SK-N-SH treated with all-trans-retinoic acid at 6 μM for 48 hours (cell line): ENCODE measurements around the gene TMEM79.

ENCODE experiments used
- ISL1 ChIP-seq: fragments of 250-450 bp; sonication (Bioruptor Pico); IDR thresholded peaks from 2 replicates; pipeline ENCODE4 v2.1.2; 2022; ENCODE audit warnings: mild to moderate bottlenecking, moderate library complexity
- OSR1 ChIP-seq: fragments of 250-450 bp; sonication (Bioruptor Pico); IDR thresholded peaks from 2 replicates; pipeline ENCODE4 v1.8.0; 2022; ENCODE audit warnings: moderate library complexity, mild to moderate bottlenecking, inconsistent platforms
- PATZ1 ChIP-seq: fragments of 250-450 bp; sonication (Bioruptor Pico); IDR thresholded peaks from 2 replicates; pipeline ENCODE4 v1.8.0; 2020; ENCODE audit warnings: mild to moderate bottlenecking, moderate library complexity, borderline replicate concordance
- RARB ChIP-seq: fragments of 250-450 bp; sonication (Bioruptor Pico); IDR thresholded peaks from 2 replicates; pipeline ENCODE4 v1.8.0; 2021; ENCODE audit warnings: mild to moderate bottlenecking, moderate library complexity
- ZFP30 ChIP-seq: fragments of 450-650 bp; formaldehyde crosslinking; IDR thresholded peaks from 2 replicates; pipeline ENCODE4 v1.5.0; 2022; ENCODE audit warnings: mild to moderate bottlenecking, moderate library complexity
- ZNF565 ChIP-seq: fragments of 450-650 bp; formaldehyde crosslinking; conservative IDR thresholded peaks from 2 replicates; pipeline ENCODE4 v1.5.0; 2020; ENCODE audit warnings: low read depth, mild to moderate bottlenecking, moderate library complexity
- ZNF70 ChIP-seq: fragments of 450-650 bp; formaldehyde crosslinking; IDR thresholded peaks from 2 replicates; pipeline ENCODE4 v1.5.0; 2020; ENCODE audit warnings: mild to moderate bottlenecking, moderate library complexity
- TF ChIP-seq, protein P1 (sequence below): fragments of 250-450 bp; sonication (Bioruptor Pico); IDR thresholded peaks from 2 replicates; pipeline ENCODE4 v1.8.0; 2021; ENCODE audit warnings: low read depth, mild to moderate bottlenecking, moderate library complexity, borderline replicate concordance
- TF ChIP-seq, protein P2 (sequence below): fragments of 250-450 bp; sonication (Bioruptor Pico); IDR thresholded peaks from 2 replicates; pipeline ENCODE4 v1.5.1; 2021; ENCODE audit warnings: mild to moderate bottlenecking, moderate library complexity

DNA sequence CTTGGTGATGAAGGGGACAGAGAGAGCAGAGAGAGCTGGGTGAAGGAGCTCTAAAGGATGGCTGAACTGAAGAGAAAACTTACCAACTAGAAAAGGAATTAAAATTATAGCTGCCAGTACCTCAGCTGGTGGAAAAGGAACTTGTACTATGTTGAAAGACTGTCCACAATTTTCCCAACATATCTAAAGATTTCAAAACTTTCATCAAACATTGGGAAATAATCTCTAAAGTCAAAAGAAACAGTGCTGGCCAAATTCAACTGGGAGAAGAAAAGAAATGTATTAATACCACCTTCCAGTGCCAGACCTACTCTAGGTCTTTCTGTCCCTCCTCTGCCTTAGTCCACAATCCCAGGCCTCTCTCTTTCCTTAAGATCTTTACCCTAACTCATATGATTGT lies 7.6 kb upstream of the TMEM79 start:
- TF ChIP-seq ZNF70 (no peak), OSR1 (CRISPR knock-in tag) (no peak), ZFP30 (no peak), PATZ1 (CRISPR knock-in tag) (no peak), ISL1 (CRISPR knock-in tag) (no peak), ZNF565 (no peak), RARB (CRISPR knock-in tag) (no peak)
- TF ChIP-seq, protein P1, sequence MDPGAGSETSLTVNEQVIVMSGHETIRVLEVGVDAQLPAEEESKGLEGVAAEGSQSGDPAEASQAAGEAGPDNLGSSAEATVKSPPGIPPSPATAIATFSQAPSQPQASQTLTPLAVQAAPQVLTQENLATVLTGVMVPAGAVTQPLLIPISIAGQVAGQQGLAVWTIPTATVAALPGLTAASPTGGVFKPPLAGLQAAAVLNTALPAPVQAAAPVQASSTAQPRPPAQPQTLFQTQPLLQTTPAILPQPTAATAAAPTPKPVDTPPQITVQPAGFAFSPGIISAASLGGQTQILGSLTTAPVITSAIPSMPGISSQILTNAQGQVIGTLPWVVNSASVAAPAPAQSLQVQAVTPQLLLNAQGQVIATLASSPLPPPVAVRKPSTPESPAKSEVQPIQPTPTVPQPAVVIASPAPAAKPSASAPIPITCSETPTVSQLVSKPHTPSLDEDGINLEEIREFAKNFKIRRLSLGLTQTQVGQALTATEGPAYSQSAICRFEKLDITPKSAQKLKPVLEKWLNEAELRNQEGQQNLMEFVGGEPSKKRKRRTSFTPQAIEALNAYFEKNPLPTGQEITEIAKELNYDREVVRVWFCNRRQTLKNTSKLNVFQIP, result no peak
- TF ChIP-seq, protein P2, sequence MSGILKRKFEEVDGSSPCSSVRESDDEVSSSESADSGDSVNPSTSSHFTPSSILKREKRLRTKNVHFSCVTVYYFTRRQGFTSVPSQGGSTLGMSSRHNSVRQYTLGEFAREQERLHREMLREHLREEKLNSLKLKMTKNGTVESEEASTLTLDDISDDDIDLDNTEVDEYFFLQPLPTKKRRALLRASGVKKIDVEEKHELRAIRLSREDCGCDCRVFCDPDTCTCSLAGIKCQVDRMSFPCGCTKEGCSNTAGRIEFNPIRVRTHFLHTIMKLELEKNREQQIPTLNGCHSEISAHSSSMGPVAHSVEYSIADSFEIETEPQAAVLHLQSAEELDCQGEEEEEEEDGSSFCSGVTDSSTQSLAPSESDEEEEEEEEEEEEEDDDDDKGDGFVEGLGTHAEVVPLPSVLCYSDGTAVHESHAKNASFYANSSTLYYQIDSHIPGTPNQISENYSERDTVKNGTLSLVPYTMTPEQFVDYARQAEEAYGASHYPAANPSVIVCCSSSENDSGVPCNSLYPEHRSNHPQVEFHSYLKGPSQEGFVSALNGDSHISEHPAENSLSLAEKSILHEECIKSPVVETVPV (CRISPR knock-in tag), result no peak
